ENCODE results near the gene MRPS27.

GRCh38 chr5:72234265-72234700 is 85.8 kb downstream of the MRPS27 start:
- TF ChIP-seq CTCF (IDR thresholded peaks at IDR 0.05) (no peak), ZFX (IDR thresholded peaks at IDR 0.05; ENCODE audit: borderline replicate concordance) (no peak)

All from 22Rv1 (cell line).